Suprapubic skin (tissue), 3 donors: Measurements from ENCODE around the gene CEP57.
"Not testable (repeated sequence)": the region's sequence is repeated elsewhere in the genome, so short reads cannot be mapped to it uniquely, and the experiment has no call there.

Source experiments
- POLR2AphosphoS5 ChIP-seq, 3 donors: sonication (generic); formaldehyde crosslinking; IDR thresholded peaks; one replicate each; pipeline ENCODE4 v1.6.1; 2017; ENCODE audit warnings: antibody characterized with exemption in 3 of 3
- TF ChIP-seq, protein P1 (sequence below), 2 donors: fragments of 200-600 bp in 1 of 2; fragments of 450-650 bp in 1 of 2; sonication (generic) in 1 of 2; IDR thresholded peaks; one replicate each; pipeline ENCODE4 v1.5.1; 2016 to 2019; ENCODE audit warnings: antibody characterized with exemption in 2 of 2, mild to moderate bottlenecking in 1 of 2, moderate library complexity in 1 of 2

DNA sequence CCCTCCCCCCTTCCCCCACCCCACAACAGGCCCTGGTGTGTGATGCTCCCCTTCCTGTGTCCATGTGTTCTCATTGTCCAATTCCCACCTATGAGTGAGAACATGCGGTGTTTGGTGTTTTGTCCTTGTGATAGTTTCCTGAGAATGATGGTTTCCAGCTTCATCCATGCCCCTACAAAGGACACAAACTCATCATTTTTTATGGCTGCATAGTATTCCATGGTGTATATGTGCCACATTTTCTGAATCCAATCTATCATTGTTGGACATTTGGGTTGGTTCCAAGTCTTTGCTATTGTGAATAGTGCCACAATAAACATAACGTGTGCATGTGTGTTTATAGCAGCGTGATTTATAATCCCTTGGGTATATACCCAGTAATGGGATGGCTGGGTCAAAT is 80.6 kb downstream of the CEP57 start:
- TF ChIP-seq, protein P1, sequence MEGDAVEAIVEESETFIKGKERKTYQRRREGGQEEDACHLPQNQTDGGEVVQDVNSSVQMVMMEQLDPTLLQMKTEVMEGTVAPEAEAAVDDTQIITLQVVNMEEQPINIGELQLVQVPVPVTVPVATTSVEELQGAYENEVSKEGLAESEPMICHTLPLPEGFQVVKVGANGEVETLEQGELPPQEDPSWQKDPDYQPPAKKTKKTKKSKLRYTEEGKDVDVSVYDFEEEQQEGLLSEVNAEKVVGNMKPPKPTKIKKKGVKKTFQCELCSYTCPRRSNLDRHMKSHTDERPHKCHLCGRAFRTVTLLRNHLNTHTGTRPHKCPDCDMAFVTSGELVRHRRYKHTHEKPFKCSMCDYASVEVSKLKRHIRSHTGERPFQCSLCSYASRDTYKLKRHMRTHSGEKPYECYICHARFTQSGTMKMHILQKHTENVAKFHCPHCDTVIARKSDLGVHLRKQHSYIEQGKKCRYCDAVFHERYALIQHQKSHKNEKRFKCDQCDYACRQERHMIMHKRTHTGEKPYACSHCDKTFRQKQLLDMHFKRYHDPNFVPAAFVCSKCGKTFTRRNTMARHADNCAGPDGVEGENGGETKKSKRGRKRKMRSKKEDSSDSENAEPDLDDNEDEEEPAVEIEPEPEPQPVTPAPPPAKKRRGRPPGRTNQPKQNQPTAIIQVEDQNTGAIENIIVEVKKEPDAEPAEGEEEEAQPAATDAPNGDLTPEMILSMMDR (IDR thresholded peaks at IDR 0.05): not testable (repeated sequence)
- not testable (repeated sequence) for TF ChIP-seq POLR2AphosphoS5 (IDR thresholded peaks at IDR 0.05)
